ENCODE results near the gene SLC35F6.

Gene SLC35F6

DNA sequence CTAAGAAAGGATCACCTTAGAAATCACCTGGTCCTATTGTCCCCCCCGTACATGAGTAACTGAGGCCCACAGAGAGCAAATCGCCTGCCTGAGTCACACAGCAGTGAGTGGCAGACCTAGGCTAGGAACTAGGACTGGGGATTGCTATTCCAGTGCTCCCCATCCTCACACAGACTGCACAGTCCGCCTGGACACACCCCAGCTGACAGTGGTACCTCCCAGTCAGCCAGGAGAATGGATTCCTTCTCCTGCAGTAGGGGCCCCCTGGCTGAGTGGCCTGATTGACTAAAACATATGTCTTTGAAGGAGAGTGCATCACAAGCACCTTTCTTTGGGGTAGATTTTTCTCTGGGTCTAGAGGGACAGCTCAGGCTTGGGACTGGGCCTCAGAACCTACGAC, 32.4 kb upstream of the SLC35F6 start:
- TF ChIP-seq, protein P1, sequence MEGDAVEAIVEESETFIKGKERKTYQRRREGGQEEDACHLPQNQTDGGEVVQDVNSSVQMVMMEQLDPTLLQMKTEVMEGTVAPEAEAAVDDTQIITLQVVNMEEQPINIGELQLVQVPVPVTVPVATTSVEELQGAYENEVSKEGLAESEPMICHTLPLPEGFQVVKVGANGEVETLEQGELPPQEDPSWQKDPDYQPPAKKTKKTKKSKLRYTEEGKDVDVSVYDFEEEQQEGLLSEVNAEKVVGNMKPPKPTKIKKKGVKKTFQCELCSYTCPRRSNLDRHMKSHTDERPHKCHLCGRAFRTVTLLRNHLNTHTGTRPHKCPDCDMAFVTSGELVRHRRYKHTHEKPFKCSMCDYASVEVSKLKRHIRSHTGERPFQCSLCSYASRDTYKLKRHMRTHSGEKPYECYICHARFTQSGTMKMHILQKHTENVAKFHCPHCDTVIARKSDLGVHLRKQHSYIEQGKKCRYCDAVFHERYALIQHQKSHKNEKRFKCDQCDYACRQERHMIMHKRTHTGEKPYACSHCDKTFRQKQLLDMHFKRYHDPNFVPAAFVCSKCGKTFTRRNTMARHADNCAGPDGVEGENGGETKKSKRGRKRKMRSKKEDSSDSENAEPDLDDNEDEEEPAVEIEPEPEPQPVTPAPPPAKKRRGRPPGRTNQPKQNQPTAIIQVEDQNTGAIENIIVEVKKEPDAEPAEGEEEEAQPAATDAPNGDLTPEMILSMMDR (IDR thresholded peaks at IDR 0.05; ENCODE audit: low read length, missing control alignments): no peak
- no peak for DNase-seq (ENCODE audit: low read depth)
- H3K4me3 ChIP-seq (replicated peaks; ENCODE audit: low read depth, low read length): no peak overlapping the region

DNA sequence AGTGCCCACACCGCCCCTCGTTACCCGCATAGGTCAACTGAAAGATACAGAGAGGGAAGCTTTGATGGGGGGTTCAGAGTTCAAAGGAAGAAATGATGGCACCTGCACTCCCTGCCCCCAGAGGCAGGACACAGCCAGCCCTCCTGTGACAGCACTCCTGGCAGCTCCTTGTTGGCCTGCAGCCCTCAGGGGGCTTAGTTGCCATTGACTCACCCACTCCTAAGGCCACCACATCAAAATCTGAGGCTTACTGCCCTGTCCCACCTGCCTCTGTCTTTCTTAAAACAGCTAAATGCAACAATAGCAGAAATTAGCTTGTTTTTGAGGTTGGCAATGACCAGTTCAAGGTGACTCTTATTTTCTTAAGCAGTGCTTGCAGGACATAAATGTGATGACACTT, 31.6 kb upstream of the SLC35F6 start:
- TF ChIP-seq, protein P1 (IDR thresholded peaks at IDR 0.05; ENCODE audit: low read length, missing control alignments): no peak
- no peak overlapping the region for H3K4me3 ChIP-seq (replicated peaks; ENCODE audit: low read depth, low read length)
- no peak for DNase-seq (ENCODE audit: low read depth)

DNA sequence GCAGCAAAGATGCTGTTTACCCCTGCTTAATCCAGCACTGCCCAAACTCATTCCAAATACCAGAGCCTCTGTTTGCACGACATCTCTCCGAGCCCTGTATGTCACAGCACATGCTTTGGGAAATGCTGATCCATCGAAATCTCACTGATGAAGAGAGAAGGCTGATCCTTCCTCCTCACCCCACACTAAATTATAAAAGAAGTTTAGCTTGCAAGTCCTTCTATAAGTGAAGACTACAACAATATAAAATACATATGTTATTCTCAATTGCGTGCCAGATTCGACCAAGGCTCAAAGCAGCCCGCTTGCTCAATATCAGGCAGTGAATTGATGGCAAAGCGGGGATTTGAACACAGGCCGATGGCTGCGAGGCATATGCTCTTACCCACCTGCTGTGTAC, 30.7 kb upstream of the SLC35F6 start:
- DNase-seq (ENCODE audit: low read depth): no peak
- TF ChIP-seq, protein P1 (IDR thresholded peaks at IDR 0.05; ENCODE audit: low read length, missing control alignments): no peak
- H3K4me3 ChIP-seq (replicated peaks; ENCODE audit: low read depth, low read length): no peak overlapping the region

DNA sequence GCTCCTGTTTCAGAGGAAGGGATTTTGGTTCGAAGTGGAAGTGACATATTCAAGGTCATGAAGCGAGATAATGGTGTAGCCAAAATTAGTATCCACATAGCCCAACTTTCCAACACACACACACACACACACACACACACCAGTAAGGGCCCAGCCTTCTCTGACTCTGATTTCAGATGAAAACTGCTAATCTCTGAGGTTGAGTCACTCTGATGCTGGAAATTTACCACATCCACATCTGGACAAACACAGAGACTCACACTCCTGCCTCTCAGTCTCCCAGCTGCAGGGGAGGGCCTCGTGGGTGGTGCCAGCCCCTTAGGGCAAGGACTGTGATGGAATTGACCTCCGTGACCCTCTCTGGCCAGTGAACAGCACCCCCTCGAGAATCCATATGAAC, 29.0 kb upstream of the SLC35F6 start:
- DNase-seq (ENCODE audit: low read depth): peak; percentile 95
- TF ChIP-seq, protein P1 (IDR thresholded peaks at IDR 0.05; ENCODE audit: low read length, missing control alignments): no peak
- H3K4me3 ChIP-seq (replicated peaks; ENCODE audit: low read depth, low read length): no peak overlapping the region

DNA sequence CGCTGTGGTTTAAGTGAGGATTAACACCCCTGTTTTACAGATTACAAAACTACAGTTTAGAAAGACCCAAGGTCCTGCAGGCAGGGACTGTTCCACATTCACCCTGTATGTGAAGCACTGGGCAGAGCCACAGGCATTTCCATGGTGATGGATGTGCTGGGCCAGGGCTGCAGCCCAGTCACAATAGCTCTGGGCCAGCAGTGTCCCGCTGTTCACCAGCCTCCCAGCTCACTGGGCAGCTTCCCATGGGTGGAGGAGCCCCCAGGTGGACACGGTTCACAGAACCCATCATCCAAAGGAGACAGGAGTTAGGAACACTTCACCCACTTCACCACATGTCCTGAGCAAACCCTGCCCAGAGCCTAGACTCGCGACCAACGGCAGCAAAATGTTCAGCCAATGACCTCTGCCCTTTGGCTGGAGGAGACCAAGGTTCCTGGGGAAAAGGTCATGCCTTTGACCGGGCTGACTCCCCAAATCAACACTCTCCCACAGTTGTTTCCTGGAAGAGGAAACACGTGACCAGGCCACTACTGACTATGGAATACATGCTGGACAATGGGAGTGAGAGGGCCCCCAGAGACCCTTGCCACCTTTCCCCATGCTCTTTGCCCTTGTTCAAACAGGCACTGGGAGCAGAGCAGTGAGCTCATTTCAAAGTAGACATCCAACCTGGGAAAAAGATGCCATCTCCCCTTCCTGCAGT, 28.0 kb upstream of the SLC35F6 start:
- no peak for DNase-seq (ENCODE audit: low read depth)
- TF ChIP-seq, protein P1 (IDR thresholded peaks at IDR 0.05; ENCODE audit: low read length, missing control alignments): no peak
- H3K4me3 ChIP-seq (replicated peaks; ENCODE audit: low read depth, low read length): no peak overlapping the region

DNA sequence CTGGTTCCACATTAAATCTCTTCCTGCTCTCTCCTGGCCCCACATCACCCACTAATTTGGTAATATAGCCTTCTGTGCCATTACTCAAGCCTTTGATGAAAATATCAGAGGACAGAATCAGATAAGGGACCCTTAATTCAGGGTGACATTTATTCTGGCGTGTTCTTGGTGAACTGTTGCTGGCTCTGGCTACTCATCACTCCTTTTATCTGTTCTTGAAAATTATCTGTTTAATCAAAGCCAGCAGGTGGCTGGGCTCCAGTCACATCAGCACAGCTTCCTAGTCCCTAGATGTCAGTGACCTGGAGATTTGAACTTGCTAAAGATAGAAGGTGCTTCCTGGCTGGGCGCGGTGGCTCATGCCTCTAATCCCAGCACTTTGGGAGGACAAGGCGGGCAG, 26.9 kb upstream of the SLC35F6 start:
- DNase-seq (ENCODE audit: low read depth): no peak
- TF ChIP-seq, protein P1 (IDR thresholded peaks at IDR 0.05; ENCODE audit: low read length, missing control alignments): no peak
- no peak overlapping the region for H3K4me3 ChIP-seq (replicated peaks; ENCODE audit: low read depth, low read length)

DNA sequence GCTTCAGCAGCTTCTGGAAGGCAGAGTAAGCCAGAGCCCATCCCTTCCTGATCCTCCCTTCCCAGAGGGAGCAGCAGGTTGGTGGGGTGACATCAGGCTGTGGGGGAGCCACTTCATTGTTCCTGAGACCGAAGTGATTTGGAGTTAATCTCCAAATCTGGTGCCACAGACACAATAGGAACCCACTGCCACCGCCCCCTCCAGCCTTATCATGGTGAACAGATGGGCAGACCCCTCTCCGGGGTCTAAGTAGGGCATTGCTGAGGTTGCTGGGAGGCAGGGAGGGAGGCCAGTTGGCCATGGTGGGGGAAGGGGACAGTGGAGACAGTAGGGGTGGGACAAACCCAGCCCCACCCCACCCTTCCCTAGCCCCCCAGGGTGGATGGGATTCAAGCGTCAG, 25.6 kb upstream of the SLC35F6 start:
- DNase-seq (ENCODE audit: low read depth): no peak
- H3K4me3 ChIP-seq (replicated peaks; ENCODE audit: low read depth, low read length): no peak overlapping the region
- TF ChIP-seq, protein P1 (IDR thresholded peaks at IDR 0.05; ENCODE audit: low read length, missing control alignments): no peak
